Skin epidermis (tissue), 12 donors: ENCODE results near the gene PHACTR3.
"Not testable (repeated sequence)": the region's sequence is repeated elsewhere in the genome, so short reads cannot be mapped to it uniquely, and the experiment has no call there.

ENCODE experiments used
- H3K27ac ChIP-seq, 21 experiments: fragments of 200-600 bp; sonication (generic) in 11 of 21; one replicate each; pipeline ENCODE4 v1.5.0; 2020; ENCODE audit warnings: mild to moderate bottlenecking in 3 of 21, inconsistent platforms in 2 of 21, moderate library complexity in 2 of 21
- H3K4me3 ChIP-seq, 7 experiments: fragments of 200-600 bp; sonication (generic) in 2 of 7; one replicate each; pipeline ENCODE4 v1.5.0; 2020; ENCODE audit warnings: inconsistent platforms in 2 of 7, mild to moderate bottlenecking in 2 of 7, moderate library complexity in 1 of 7

Gene PHACTR3

GRCh38 chr20:59603781-59604541 lies at the start of gene PHACTR3:
Gene PHACTR3 (plus strand): TSS chr20:59604540. CDS start chr20:59605015, 475 bp downstream.
- no peak within 1 kb of the TSS for H3K4me3 ChIP-seq

GRCh38 chr20:59557733-59558529 lies 46.4 kb upstream of the PHACTR3 start:
- not testable (repeated sequence) for H3K27ac ChIP-seq, H3K4me3 ChIP-seq

More at GRCh38 chr20:59603781-59604541, at the start of gene PHACTR3:
- no peak within 1 kb of the TSS for H3K27ac ChIP-seq

- Histone ChIP-seq H3K4me3 (no peak overlapping the region), H3K27ac (no peak overlapping the region)
Observed at GRCh38 chr20:59559024-59559817, 45.1 kb upstream of the PHACTR3 start.

GRCh38 chr20:59559863-59560262 lies 44.5 kb upstream of the PHACTR3 start:
- no peak overlapping the region for H3K27ac ChIP-seq

GRCh38 chr20:59560588-59561227 lies 43.6 kb upstream of the PHACTR3 start:
- Histone ChIP-seq H3K4me3 (no peak overlapping the region), H3K27ac (no peak overlapping the region)

More at GRCh38 chr20:59559863-59560262, 44.5 kb upstream of the PHACTR3 start:
- H3K4me3 ChIP-seq, result no peak overlapping the region

- no peak overlapping the region for H3K4me3 ChIP-seq
- no peak overlapping the region for H3K27ac ChIP-seq
Observed at GRCh38 chr20:59561228-59561605, 43.1 kb upstream of the PHACTR3 start.

- H3K27ac ChIP-seq, result no peak overlapping the region
- H3K4me3 ChIP-seq, result no peak overlapping the region
Observed at GRCh38 chr20:59561614-59562277, 42.6 kb upstream of the PHACTR3 start.

- no peak overlapping the region for H3K4me3 ChIP-seq
- no peak overlapping the region for H3K27ac ChIP-seq
Observed at GRCh38 chr20:59564171-59564570, 40.2 kb upstream of the PHACTR3 start.

- H3K4me3 ChIP-seq, result no peak overlapping the region
- no peak overlapping the region for H3K27ac ChIP-seq
Observed at GRCh38 chr20:59564943-59565342, 39.4 kb upstream of the PHACTR3 start.

GRCh38 chr20:59565768-59566461 lies 38.4 kb upstream of the PHACTR3 start:
- no peak overlapping the region for H3K4me3 ChIP-seq
- no peak overlapping the region for H3K27ac ChIP-seq

GRCh38 chr20:59566631-59567524 lies 37.5 kb upstream of the PHACTR3 start:
- H3K27ac ChIP-seq, result no peak overlapping the region
- H3K4me3 ChIP-seq, result no peak overlapping the region

- no peak overlapping the region for H3K4me3 ChIP-seq
- H3K27ac ChIP-seq, result no peak overlapping the region
Observed at GRCh38 chr20:59567585-59568508, 36.5 kb upstream of the PHACTR3 start.

GRCh38 chr20:59568509-59569024 lies 35.8 kb upstream of the PHACTR3 start:
- H3K27ac ChIP-seq, result no peak overlapping the region
- no peak overlapping the region for H3K4me3 ChIP-seq

GRCh38 chr20:59569305-59569704 lies 35.0 kb upstream of the PHACTR3 start:
- no peak overlapping the region for H3K4me3 ChIP-seq
- H3K27ac ChIP-seq, result no peak overlapping the region

GRCh38 chr20:59571151-59571550 lies 33.2 kb upstream of the PHACTR3 start:
- Histone ChIP-seq H3K27ac (no peak overlapping the region), H3K4me3 (no peak overlapping the region)

- Histone ChIP-seq H3K27ac (peak overlapping the region in 1 of 21 experiments; percentile 54), H3K4me3 (peak overlapping the region; percentile 4 to 23 (median 18))
Observed at GRCh38 chr20:59571551-59572314, 32.6 kb upstream of the PHACTR3 start.
